ENCODE data around the gene SUV39H2. TPM values are rescaled to one million over a fixed set of nuclear protein-coding genes. Genes with fewer than 3 reads are reported as not detected.
A peak's percentile ranks its signal among the peaks of the same experiment; 100 is the strongest.

Gene SUV39H2
- total RNA-seq, 2 donors from 2014 or later, result 34.0 to 35.9 TPM

DNA sequence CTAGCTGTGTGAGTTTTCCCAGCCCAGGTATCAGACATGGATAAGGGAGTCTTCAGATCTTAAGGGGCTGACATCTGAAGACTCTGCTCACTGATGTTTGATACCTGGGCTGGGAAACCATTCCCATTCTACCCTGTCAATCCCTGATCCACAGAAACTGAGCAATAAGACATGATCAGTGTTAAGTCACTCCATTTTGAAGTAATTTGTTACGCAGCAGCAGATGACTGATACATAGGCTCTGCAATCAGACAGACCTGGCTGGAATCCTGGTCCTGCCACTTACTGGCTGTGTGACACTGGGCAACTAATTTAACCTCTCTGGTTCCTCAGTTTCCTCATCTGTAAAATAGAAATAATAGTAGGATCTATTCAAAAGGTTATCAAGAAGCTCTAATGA, 68.6 kb downstream of the SUV39H2 start:
- H3K9me3 Mint-ChIP-seq, result no peaks in the 10 kb centered on the region

DNA sequence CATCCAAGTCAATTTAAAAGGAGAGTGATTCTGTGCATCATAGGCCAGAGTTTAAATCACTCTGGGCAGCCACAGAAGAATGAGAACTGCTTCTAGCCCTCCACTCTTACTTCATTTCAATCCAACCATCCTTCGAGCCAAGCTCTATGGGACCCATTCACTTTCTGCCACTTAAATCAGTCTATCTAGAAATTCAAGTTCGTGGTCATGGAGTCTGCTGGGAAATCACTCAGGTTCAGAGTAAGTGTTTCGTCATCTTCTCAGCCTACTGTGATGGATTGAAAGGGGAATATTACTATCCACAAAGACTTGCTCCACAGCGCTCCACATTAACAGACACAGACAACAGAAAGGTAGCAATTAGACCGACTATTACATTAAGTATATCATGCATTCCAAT, 70.6 kb downstream of the SUV39H2 start:
- Mint-ChIP-seq H3K9me3 (no peaks in the 10 kb centered on the region), H3K36me3 (peaks cover 20 to 28% of the 10 kb centered on the region in 2 donors), H3K27ac (peak overlapping the region in 1 of 2 donors; percentile 50)
- DNase-seq (ENCODE audit: low spot score in 2 of 2) (no peak), ATAC-seq (no peak)

More for the DNA sequence above, 68.6 kb downstream of the SUV39H2 start:
- Mint-ChIP-seq H3K36me3 (peaks cover 10 to 23% of the 10 kb centered on the region in 2 donors), H3K27ac (no peak overlapping the region)
- DNase-seq (ENCODE audit: low spot score in 2 of 2) (no peak), ATAC-seq (no peak)

DNA sequence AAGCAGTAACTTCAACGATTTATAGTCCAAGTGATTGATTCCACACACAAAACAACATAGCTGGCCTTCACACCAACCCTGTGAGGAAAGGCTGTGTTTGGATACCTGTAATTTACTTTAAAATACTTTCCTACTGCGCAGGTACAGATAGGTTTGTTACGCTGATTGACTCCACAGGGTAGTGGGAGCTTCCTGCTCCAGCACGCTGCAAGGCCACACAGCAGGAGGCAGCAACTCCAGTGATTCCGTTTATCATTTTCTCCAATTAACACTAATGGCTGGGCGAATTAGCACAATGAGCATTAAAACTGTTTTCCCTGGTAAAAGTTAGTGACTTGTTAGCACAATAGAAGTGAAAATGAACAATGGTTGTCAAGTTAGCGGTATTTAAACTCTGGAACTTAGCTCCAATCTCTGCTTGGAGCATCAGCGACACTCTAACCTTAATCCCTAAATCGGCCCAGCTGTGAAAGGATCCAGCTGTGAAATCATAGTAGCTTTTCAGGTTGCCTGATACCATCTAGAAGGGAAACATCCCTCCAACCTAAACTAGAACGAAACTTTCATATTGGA, 74.3 kb downstream of the SUV39H2 start:
- H3K27ac Mint-ChIP-seq, result peak overlapping the region; percentile 98
- DNase-seq (ENCODE audit: low spot score in 2 of 2) (no peak), ATAC-seq (no peak)
- peaks cover 18 to 20% of the 10 kb centered on the region in 2 donors for H3K36me3 Mint-ChIP-seq
- H3K9me3 Mint-ChIP-seq, result no peaks in the 10 kb centered on the region

DNA sequence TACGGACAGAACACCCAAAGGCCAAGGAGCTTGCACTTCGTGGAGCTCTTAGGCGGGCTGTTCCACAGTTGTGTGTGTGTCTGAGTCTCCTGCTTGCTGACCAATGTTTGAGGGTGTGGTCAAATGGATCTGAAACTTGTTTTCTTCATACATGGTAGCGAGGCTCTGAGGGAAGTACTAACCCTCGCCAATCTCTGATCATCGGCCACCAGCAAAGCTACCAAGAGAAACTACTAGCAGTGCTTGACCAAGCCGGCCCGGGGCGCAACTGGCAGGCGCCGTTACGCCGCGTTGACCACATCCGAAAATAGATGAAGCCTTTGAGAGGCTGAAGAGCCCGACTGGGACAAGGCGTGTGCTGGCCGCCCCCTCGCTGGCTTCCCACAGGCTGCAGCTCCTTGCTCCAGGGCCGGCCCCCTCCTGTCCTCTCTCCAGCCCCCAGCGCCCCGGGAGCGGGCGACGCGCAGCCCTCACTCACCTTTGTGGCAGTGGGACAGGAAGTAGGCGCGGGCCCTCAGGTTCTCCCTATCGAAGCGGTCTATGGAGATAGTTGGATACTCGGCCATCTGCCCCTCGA, 74.8 kb downstream of the SUV39H2 start:
- H3K36me3 Mint-ChIP-seq, result peaks cover 18 to 20% of the 10 kb centered on the region in 2 donors
- peak; percentile 49 to 63 for ATAC-seq
- H3K27ac Mint-ChIP-seq, result peak overlapping the region; percentile 98
- H3K9me3 Mint-ChIP-seq, result no peaks in the 10 kb centered on the region
- peak in 1 of 2 donors; percentile 16 for DNase-seq (ENCODE audit: low spot score in 2 of 2)

Other genes starting within 250 kb of the SUV39H2 start
- 100 to 1,000 TPM; 108 to 188 TPM for gene FAM107B, start 104.0 kb upstream of the SUV39H2 start, total RNA-seq
- 1 to 10 TPM; 1.0 to 3.8 TPM for gene CDNF, start 40.8 kb upstream of the SUV39H2 start, total RNA-seq
- gene HSPA14, start 40.6 kb upstream of the SUV39H2 start, total RNA-seq, result 10 to 100 TPM; 30.1 to 53.2 TPM
- 10 to 100 TPM; 25.2 to 28.9 TPM for gene MSANTD7, start 40.6 kb upstream of the SUV39H2 start, total RNA-seq
- 10 to 100 TPM; 20.8 to 20.9 TPM for gene DCLRE1C, start 75.2 kb downstream of the SUV39H2 start, total RNA-seq
- under 1 TPM; 0.56 to 0.59 TPM for gene MEIG1, start 80.5 kb downstream of the SUV39H2 start, total RNA-seq
- 1 to 10 TPM in 1 of 2 donors, under 1 TPM in 1; 0.87 to 1.7 TPM for gene OLAH, start 165.1 kb downstream of the SUV39H2 start, total RNA-seq
- 1 to 10 TPM; 2.4 to 3.1 TPM for gene ACBD7, start 209.9 kb downstream of the SUV39H2 start, total RNA-seq
- gene RPP38, start 218.5 kb downstream of the SUV39H2 start, total RNA-seq, result 10 to 100 TPM; 15.5 to 17.5 TPM